B cell (primary cell): ENCODE data around the gene SKP1. TPM values are rescaled to one million over a fixed set of nuclear protein-coding genes. Genes with fewer than 3 reads are reported as not detected.

Experiments used
- ATAC-seq: fragments of 200-7000 bp; cut with Tn5 transposase; one replicate; pipeline ENCODE4 v1.10.0; 2021; ENCODE audit warnings: low read depth, mild to moderate bottlenecking, moderate number of reproducible peaks, moderate library complexity
- CTCF ChIA-PET: fragments of 350-600 bp; sonication (Branson Sonifier 250); formaldehyde crosslinking; loops from one replicate; lab custom pipeline; 2021; ENCODE audit warnings: antibody characterized with exemption, inconsistent platforms; lab: Charles Lee
- POLR2A ChIA-PET: fragments of 350-600 bp; sonication (Branson Sonifier 250); formaldehyde crosslinking; loops from one replicate; lab custom pipeline; 2021; ENCODE audit warnings: antibody characterized with exemption; lab: Charles Lee
- DNase-seq: peaks from one replicate; pipeline ENCODE4 v3.0.0; 2013
- H2AFZ ChIP-seq: 2 replicates; pipeline ENCODE4 v1.6.1; 2012; ENCODE audit warnings: mild to moderate bottlenecking, low read depth, low read length; ENCODE audit not compliant: insufficient read depth, poor library complexity, severe bottlenecking
- H3K27ac ChIP-seq, 2 donors: 1 replicate in 1 of 2; 2 replicates in 1 of 2; pipeline ENCODE4 v1.5.1; 2012 to 2013; ENCODE audit warnings: low read length in 2 of 2, mild to moderate bottlenecking in 2 of 2, moderate library complexity in 1 of 2
- H3K27me3 ChIP-seq, 4 experiments: fragments of 200-600 bp in 1 of 4; sonication (generic) in 1 of 4; replicated peaks in 1 of 4; 1 replicate in 2 of 4; 2 replicates in 2 of 4; pipeline versions ENCODE4 v1.6.1 to v1.7.0; 2013 to 2016; ENCODE audit warnings: low read length in 3 of 4, mild to moderate bottlenecking in 2 of 4, mixed read lengths in 1 of 4, moderate library complexity in 1 of 4; ENCODE audit not compliant: insufficient read depth in 4 of 4, control insufficient read depth in 3 of 4; ENCODE audit errors: control extremely low read depth in 1 of 4
- H3K36me3 ChIP-seq, 2 experiments: replicated peaks in 1 of 2; 1 replicate in 1 of 2; 2 replicates in 1 of 2; pipeline versions ENCODE4 v1.6.1 to v1.7.1; 2013; ENCODE audit warnings: low read length in 1 of 2; ENCODE audit not compliant: insufficient read depth in 2 of 2, control insufficient read depth in 1 of 2; ENCODE audit errors: control extremely low read depth in 1 of 2, extremely low read depth in 1 of 2
- H3K4me1 ChIP-seq, 2 donors: fragments of 200-600 bp in 1 of 2; sonication (generic) in 1 of 2; 1 replicate in 1 of 2; 2 replicates in 1 of 2; pipeline versions ENCODE4 v1.5.1 to v1.6.1; 2013 to 2017; ENCODE audit warnings: low read length in 2 of 2; ENCODE audit not compliant: control insufficient read depth in 2 of 2, insufficient read depth in 2 of 2
- H3K4me2 ChIP-seq: replicated peaks from 2 replicates; pipeline ENCODE3; 2012; ENCODE audit warnings: mild to moderate bottlenecking, low read depth, low read length; ENCODE audit not compliant: poor library complexity, severe bottlenecking
- H3K4me3 ChIP-seq, 5 experiments: fragments of 200-600 bp in 1 of 5; sonication (generic) in 1 of 5; 1 replicate in 3 of 5; 2 replicates in 2 of 5; pipeline versions ENCODE4 v1.5.1 to v1.7.0; 2011 to 2016; ENCODE audit warnings: low read length in 4 of 5, mild to moderate bottlenecking in 4 of 5, low read depth in 2 of 5, control low read depth in 1 of 5, moderate library complexity in 1 of 5; ENCODE audit not compliant: insufficient read depth in 1 of 5; ENCODE audit errors: control extremely low read depth in 1 of 5, extremely low read depth in 1 of 5
- H3K79me2 ChIP-seq: fragments of 200-600 bp; sonication (generic); one replicate; pipeline ENCODE4 v1.6.0; 2016; ENCODE audit warnings: low read length; ENCODE audit not compliant: control insufficient read depth, insufficient read depth
- H3K9ac ChIP-seq: fragments of 200-600 bp; sonication (generic); 2 replicates; pipeline ENCODE4 v1.6.1; 2017; ENCODE audit warnings: mild to moderate bottlenecking, low read length, moderate library complexity
- H3K9me3 ChIP-seq, 3 donors: one replicate each; pipeline versions ENCODE4 v1.6.1 to v1.7.1; 2013; ENCODE audit warnings: low read length in 2 of 3; ENCODE audit not compliant: control insufficient read depth in 2 of 3, insufficient read depth in 1 of 3; ENCODE audit errors: control extremely low read depth in 1 of 3
- H4K20me1 ChIP-seq: 2 replicates; pipeline ENCODE4 v1.6.0; 2012; ENCODE audit warnings: mild to moderate bottlenecking, low read length; ENCODE audit not compliant: insufficient read depth, control insufficient read depth, poor library complexity, severe bottlenecking
- H3K27ac Mint-ChIP-seq: one replicate; pipeline ENCODE4 v1.8.0; 2021; ENCODE audit warnings: mixed read lengths
- H3K27me3 Mint-ChIP-seq: one replicate; pipeline ENCODE4 v1.8.0; 2021; ENCODE audit warnings: mixed read lengths
- H3K4me1 Mint-ChIP-seq: one replicate; pipeline ENCODE4 v1.8.0; 2021; ENCODE audit warnings: mixed read lengths
- H3K4me3 Mint-ChIP-seq: one replicate; pipeline ENCODE4 v1.8.0; 2021; ENCODE audit warnings: mixed read lengths
- H3K9me3 Mint-ChIP-seq: one replicate; pipeline ENCODE4 v1.8.0; 2022; ENCODE audit warnings: mixed read lengths; ENCODE audit not compliant: insufficient read depth
- EZH2 ChIP-seq: IDR thresholded peaks from 2 replicates; pipeline ENCODE4 v1.6.1; 2012; ENCODE audit warnings: borderline replicate concordance, low read depth, mild to moderate bottlenecking, moderate library complexity, low read length; ENCODE audit not compliant: insufficient read depth, poor library complexity, severe bottlenecking
- WGBS: methylation state at CpG from one replicate; pipeline ENCODE4 v1.1.5; 2013; ENCODE audit warnings: missing lambda C conversion rate; ENCODE audit not compliant: insufficient coverage; 5-methylcytosine and 5-hydroxymethylcytosine counted together
- intact Hi-C: fragments of 100-400 bp; cut with micrococcal nuclease; formaldehyde crosslinking; loops from one replicate; pipeline ENCODE4 v1.10.0; 2022
- polyA plus RNA-seq: library from polyadenylated mRNA; depleted of rRNA; stranded (reverse); fragments of >200 nt; gene quantifications from 2 replicates; pipeline ENCODE4 v1.2.3, GENCODE V29; 2012
- total RNA-seq, 2 donors: library from RNA; stranded (reverse); fragments of 120-200 nt in 1 of 2; gene quantifications; 1 replicate in 1 of 2; 2 replicates in 1 of 2; pipeline versions ENCODE4 v1.2.3 to v1.2.4, GENCODE V29; 2013 to 2022
- TF ChIP-seq, protein P1 (sequence below): fragments of 200-600 bp; IDR thresholded peaks from one replicate; pipeline ENCODE4 v1.8.0; 2022; ENCODE audit warnings: antibody characterized with exemption, mild to moderate bottlenecking

The SKP1 gene
- total and polyA plus RNA-seq, 2 donors (not counting 1 experiment from before 2014, with no cell fraction given) = 108 to 186 TPM

DNA sequence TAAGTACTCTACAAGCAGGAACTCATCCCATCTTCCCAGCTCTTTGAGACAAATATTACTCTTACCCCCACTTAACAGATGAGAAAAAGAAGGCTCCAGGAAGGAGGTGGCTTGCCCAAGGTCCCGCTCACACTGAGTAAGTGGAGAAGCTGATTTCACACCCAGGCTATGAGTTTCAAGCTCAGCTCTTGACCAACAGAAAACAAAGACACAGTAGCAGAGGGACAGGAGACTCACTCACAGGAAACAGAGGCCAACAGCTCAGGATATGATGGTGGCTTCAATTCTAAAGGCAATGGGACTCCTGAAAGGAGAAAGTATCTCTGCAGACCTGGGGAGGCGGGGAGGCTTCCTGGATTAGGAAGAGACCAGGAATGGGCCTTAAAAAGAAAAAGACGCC is 69.0 kb downstream of the SKP1 start:
- H3K9me3 Mint-ChIP-seq = no peaks in the 10 kb centered on the region
- H3K27me3 Mint-ChIP-seq = peaks cover 10% of the 10 kb centered on the region
- DNase-seq = no peak
- H3K9me3 ChIP-seq = no peaks in the 10 kb centered on the region
- no peak overlapping the region for H3K4me3 Mint-ChIP-seq
- H3K4me2 ChIP-seq = no peak overlapping the region
- no peaks in the 10 kb centered on the region for H3K79me2 ChIP-seq
- peaks cover 0 to 16% (median 6%) of the 10 kb centered on the region in 4 experiments for H3K27me3 ChIP-seq
- TF ChIP-seq, protein P1, sequence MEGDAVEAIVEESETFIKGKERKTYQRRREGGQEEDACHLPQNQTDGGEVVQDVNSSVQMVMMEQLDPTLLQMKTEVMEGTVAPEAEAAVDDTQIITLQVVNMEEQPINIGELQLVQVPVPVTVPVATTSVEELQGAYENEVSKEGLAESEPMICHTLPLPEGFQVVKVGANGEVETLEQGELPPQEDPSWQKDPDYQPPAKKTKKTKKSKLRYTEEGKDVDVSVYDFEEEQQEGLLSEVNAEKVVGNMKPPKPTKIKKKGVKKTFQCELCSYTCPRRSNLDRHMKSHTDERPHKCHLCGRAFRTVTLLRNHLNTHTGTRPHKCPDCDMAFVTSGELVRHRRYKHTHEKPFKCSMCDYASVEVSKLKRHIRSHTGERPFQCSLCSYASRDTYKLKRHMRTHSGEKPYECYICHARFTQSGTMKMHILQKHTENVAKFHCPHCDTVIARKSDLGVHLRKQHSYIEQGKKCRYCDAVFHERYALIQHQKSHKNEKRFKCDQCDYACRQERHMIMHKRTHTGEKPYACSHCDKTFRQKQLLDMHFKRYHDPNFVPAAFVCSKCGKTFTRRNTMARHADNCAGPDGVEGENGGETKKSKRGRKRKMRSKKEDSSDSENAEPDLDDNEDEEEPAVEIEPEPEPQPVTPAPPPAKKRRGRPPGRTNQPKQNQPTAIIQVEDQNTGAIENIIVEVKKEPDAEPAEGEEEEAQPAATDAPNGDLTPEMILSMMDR = no peak
- no peak for TF ChIP-seq EZH2
- no peak overlapping the region for H3K27ac ChIP-seq
- ChIA-PET POLR2A (no interaction called here), CTCF (interaction anchor here (1.4 kb wide), 1 partner anchor 68 kb away, joined by 8 read pairs; no protein-coding TSS in a partner anchor)
- no peak overlapping the region for H3K27ac Mint-ChIP-seq
- peaks cover 13% of the 10 kb centered on the region for H3K4me1 Mint-ChIP-seq
- H3K9ac ChIP-seq = no peak overlapping the region
- 100% methylated on average over 2 of the region's 3 CpGs for WGBS
- peaks cover under 1 to 11% of the 10 kb centered on the region in 2 donors for H3K4me1 ChIP-seq
- H3K36me3 ChIP-seq = no peaks in the 10 kb centered on the region
- H2AFZ ChIP-seq = no peak overlapping the region
- no peak overlapping the region for H3K4me3 ChIP-seq
- H4K20me1 ChIP-seq = no peaks in the 10 kb centered on the region
- intact Hi-C loops = no loop called here
- no peak for ATAC-seq

DNA sequence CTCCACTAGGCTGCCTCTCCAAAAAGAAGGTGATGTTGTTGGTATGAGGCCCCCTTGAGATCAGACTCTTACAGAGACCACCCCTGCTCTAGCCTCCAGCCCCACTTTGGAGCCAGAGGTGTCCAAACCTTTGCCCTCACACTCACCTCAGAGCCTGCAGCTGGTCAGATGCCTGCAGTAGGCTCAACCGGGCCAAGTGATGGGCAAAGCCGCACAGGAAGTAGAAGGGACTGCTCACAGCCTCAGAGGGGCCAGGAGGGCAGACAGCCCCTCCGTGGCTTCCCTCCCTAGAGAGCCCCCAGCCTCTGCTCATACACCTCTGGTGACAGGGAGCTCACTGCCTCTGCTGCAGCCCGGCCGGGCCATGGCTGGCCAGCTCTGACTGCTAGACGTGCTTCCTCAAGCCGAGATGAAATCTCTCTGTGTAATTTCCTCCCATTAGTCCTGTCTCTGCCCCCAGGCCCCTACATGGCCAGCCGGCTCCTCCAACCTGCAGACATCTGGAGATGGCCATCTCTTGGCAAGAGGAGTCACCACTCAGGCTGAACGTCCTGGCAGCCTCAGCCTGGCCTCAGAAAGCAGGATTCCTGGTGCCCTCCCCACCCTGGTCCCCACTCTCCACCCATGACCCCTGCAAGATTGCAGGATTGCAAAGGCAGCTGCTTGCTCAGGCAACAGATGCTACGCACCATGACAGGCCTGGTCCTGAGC is 69.6 kb downstream of the SKP1 start:
- Mint-ChIP-seq H3K27ac (no peak overlapping the region), H3K4me3 (no peak overlapping the region), H3K4me1 (peaks cover 13% of the 10 kb centered on the region), H3K9me3 (no peaks in the 10 kb centered on the region), H3K27me3 (peaks cover 9% of the 10 kb centered on the region)
- 91% methylated on average over 10 of the region's 10 CpGs for WGBS
- Histone ChIP-seq H3K4me3 (no peak overlapping the region), H3K36me3 (no peaks in the 10 kb centered on the region), H3K79me2 (no peaks in the 10 kb centered on the region), H2AFZ (no peak overlapping the region), H3K4me1 (peaks cover 0 to 11% of the 10 kb centered on the region in 2 donors), H3K9ac (no peak overlapping the region), H3K9me3 (no peaks in the 10 kb centered on the region), H3K4me2 (no peak overlapping the region), H3K27me3 (peaks cover 0 to 10% (median 3%) of the 10 kb centered on the region in 4 experiments), H3K27ac (no peak overlapping the region), H4K20me1 (no peaks in the 10 kb centered on the region)
- POLR2A ChIA-PET = interaction anchor here (0.7 kb wide), 1 partner anchor 33 kb away, joined by 3 read pairs; no protein-coding TSS in a partner anchor
- CTCF ChIA-PET = interaction anchor here (1.4 kb wide), 1 partner anchor 68 kb away, joined by 8 read pairs; no protein-coding TSS in a partner anchor
- intact Hi-C loops = no loop called here
- TF ChIP-seq, protein P1 = no peak
- no peak for TF ChIP-seq EZH2
- ATAC-seq (no peak), DNase-seq (no peak)
